Activated T-helper 1 cell treated with anti-CD3 and anti-CD28 coated beads, Interleukin-12 subunit alpha, Interleukin-12 subunit beta, Interleukin-2, Interleukin-4 antibody, amounts not matched to agents 30 ng/mL and 10 ng/mL and 1 ng/mL, durations not matched to agents 14 hours and 24 hours and 36 hours (primary cell): Measurements from ENCODE around the gene TRAPPC14. TPM values are rescaled to one million over a fixed set of nuclear protein-coding genes. Genes with fewer than 3 reads are reported as not detected.

Experiments
- DNase-seq: peaks from one replicate; pipeline ENCODE4 v3.0.0; 2021; ENCODE audit warnings: low spot score
- H3K27ac Mint-ChIP-seq: one replicate; pipeline ENCODE4 v1.8.0; 2021; ENCODE audit warnings: mild to moderate bottlenecking, mixed read lengths
- H3K27me3 Mint-ChIP-seq: one replicate; pipeline ENCODE4 v1.8.0; 2022; ENCODE audit warnings: mild to moderate bottlenecking, moderate library complexity, mixed read lengths; ENCODE audit not compliant: insufficient read depth
- H3K36me3 Mint-ChIP-seq: one replicate; pipeline ENCODE4 v1.8.0; 2021; ENCODE audit warnings: low read depth, mixed read lengths
- H3K4me1 Mint-ChIP-seq: one replicate; pipeline ENCODE4 v1.8.0; 2021; ENCODE audit warnings: low read depth, mixed read lengths
- H3K4me3 Mint-ChIP-seq: one replicate; pipeline ENCODE4 v1.8.0; 2021; ENCODE audit warnings: mild to moderate bottlenecking, moderate library complexity, mixed read lengths
- H3K9me3 Mint-ChIP-seq: one replicate; pipeline ENCODE4 v1.8.0; 2021; ENCODE audit warnings: mixed read lengths
- intact Hi-C: fragments of 100-400 bp; cut with micrococcal nuclease; formaldehyde crosslinking; loops from one replicate; pipeline ENCODE4 v1.15.1; 2024
- total RNA-seq: library from RNA; stranded (reverse); gene quantifications from 2 replicates; pipeline ENCODE4 v1.2.3, GENCODE V29; 2022

TRAPPC14 gene
- total RNA-seq, 1 donor from 2014 or later, result 43.9 TPM

DNA sequence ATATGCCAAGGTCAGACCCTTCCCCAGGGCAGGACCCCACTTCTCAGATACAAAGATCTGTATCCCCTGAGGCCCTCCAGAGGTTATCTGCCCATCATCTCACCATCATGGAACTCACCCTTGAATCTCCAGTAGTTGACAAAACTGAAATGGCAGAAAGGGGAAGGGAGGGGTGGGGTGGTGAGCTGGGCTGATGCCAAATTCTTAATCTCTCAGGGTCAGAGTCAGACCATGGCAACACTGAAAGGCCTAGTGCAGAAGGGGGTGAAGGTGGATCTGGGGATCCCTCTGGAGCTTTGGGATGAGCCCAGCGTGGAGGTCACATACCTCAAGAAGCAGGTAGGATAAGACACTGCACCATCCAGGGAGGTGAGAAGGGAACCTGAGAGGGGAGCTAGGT lies 36.0 kb downstream of the TRAPPC14 start:
- Mint-ChIP-seq H3K9me3 (no peaks in the 10 kb centered on the region), H3K27me3 (no peaks in the 10 kb centered on the region), H3K4me1 (peaks cover 30% of the 10 kb centered on the region), H3K27ac (no peak overlapping the region), H3K4me3 (no peak overlapping the region), H3K36me3 (peaks cover 6% of the 10 kb centered on the region)
- DNase-seq, result no peak
- intact Hi-C loops, result loop anchor here (10.0 kb wide), 1 partner anchor 552 kb away; the partner anchor contains the start of gene GNB2

DNA sequence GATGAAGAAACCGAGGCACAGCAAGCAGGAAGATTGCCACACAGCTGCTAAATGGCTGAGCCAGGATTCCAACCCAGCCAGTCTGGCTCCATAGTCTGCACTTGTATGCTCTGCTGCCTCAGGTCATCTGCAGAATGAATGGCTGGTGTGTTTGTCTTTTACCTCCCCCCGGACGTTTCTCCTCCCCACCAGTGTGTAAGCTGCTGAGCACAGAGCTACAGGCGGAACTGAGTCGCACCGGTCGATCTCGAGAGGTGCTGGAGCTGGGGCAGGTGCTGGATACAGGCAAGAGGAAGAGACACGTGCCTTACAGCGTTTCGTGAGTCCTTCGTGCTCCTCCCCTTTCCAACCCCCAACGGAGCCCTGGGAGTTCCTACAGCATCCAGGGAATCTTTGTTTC lies 36.5 kb downstream of the TRAPPC14 start:
- Mint-ChIP-seq H3K36me3 (peaks cover 6% of the 10 kb centered on the region), H3K27ac (no peak overlapping the region), H3K9me3 (no peaks in the 10 kb centered on the region), H3K27me3 (no peaks in the 10 kb centered on the region), H3K4me3 (no peak overlapping the region), H3K4me1 (peaks cover 30% of the 10 kb centered on the region)
- DNase-seq, result no peak
- intact Hi-C loops, result loop anchor here (10.0 kb wide), 1 partner anchor 553 kb away; the partner anchor contains the start of gene GNB2

DNA sequence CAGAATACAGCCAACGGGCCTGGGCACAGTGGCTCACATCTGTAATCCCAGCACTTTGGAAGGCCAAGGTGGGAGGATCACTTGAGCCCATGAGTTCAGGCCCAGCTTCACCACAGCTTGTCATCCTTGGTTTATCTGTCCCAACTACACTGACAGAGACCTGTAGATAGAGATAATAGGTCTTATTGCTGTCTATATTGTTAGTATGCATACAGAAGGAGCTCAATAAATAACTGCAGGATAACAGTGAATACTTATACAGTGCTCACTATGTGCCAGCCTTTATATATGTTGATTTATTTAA lies 37.8 kb downstream of the TRAPPC14 start:
- Mint-ChIP-seq H3K4me3 (peak overlapping the region; percentile 98), H3K27me3 (no peaks in the 10 kb centered on the region), H3K27ac (peak overlapping the region; percentile 97), H3K36me3 (peaks cover 9% of the 10 kb centered on the region), H3K4me1 (peaks cover 30% of the 10 kb centered on the region), H3K9me3 (no peaks in the 10 kb centered on the region)
- no peak for DNase-seq
- intact Hi-C loops, result loop anchor here (1.0 to 10.0 kb wide), 2 partner anchors 28 to 554 kb away; partner anchors contain the start of genes GNB2 and LAMTOR4

DNA sequence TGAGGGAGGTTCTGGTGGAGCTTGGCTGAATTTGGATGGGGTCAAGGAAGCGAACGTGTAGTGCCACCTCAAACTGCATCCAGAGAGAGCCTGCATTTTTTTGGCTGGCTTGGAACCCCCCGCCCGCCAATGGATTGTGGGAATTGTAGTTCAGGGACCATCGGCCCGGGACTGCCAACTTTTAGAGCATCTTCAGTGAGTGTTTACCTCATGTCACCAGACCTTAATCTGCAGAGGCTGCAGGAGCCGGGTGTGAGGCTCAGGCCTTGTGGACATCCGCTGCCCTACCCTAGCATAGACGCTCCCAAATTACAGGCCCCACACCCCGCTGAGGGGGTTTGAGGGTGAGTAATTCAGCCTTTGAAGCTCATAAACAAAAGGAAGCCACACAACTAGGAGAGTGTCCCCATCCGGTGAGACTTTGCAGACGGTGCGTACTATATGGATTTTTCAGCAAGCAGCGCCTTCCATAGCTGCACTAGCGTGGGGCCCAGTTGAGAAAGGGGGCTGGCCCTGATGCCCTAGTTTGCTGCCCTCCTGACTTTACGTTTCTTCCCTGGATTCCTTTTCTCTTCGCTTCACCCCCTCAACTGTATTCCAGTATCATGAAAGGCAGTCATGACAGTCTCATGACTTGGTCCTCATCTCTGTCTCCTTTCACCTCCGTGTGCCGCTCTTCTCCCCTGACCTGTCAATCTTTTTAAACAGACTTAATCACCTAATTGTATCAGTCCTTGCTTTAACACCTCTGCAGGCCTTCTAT lies 38.4 kb downstream of the TRAPPC14 start:
- H3K4me3 Mint-ChIP-seq, result peak overlapping the region; percentile 98

DNA sequence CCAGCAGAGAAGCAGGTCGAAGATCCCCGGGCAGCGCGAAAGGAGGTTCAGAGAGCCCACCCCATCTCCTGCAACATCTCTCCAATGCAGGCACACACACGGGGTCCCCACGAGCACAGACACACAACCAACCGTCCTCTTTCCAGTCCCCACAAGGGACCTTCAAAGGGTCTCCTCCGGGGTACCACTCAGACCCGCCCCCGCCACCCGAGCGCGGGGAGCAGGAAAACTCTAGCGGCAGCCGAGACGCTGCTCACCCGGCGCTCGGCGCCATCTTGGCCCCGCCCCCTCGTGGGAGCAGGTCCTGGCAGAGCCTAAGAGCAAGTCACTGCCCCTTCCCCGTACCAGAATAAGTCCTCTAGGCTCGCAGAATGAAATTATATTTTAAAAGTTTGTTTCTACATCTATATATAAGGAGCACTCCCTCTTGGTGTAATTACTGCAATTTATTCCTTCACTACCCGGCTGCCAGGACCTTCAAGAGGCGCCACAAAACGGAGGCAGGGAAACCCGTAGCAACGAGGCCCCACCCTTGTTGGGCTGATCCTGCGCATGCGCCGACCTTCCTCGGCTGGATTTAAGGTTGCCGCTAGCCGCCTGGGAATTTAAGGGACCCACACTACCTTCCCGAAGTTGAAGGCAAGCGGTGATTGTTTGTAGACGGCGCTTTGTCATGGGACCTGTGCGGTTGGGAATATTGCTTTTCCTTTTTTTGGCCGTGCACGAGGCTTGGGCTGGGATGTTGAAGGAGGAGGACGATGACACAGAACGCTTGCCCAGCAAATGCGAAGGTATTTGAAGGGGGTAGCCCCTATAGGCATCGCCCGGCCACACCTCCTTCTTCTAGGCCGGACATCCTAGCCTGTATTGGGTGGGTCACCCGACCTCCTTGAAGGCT lies 39.2 kb downstream of the TRAPPC14 start, which contains the start of the genes CNPY4 and TAF6:
Gene CNPY4 (plus strand): TSS at position 563 of the 898 bp plus-strand sequence. CDS start 111 bp downstream, at position 674.
Gene TAF6 (minus strand): TSS at position 287 of the 898 bp plus-strand sequence. CDS start 5,149 bp downstream, outside the sequence.
- Mint-ChIP-seq H3K4me3 (peak within 1 kb of the TSS; percentile 98), H3K4me1 (peaks cover 18% of the 10 kb centered on the region), H3K36me3 (peaks cover 5% of the 10 kb centered on the region), H3K27me3 (no peaks in the 10 kb centered on the region), H3K9me3 (no peaks in the 10 kb centered on the region), H3K27ac (peak within 1 kb of the TSS; percentile 97)
- intact Hi-C loops, result loop anchor here (1.0 to 2.0 kb wide), 5 partner anchors 8 to 309 kb away; partner anchors contain the start of genes AP4M1, MCM7, TRIM4 and ZCWPW1
- peak; percentile 90 for DNase-seq

More for the DNA sequence above, 38.4 kb downstream of the TRAPPC14 start:
- DNase-seq, result peak; percentile 66
- H3K36me3 Mint-ChIP-seq, result peaks cover 9% of the 10 kb centered on the region
- H3K4me1 Mint-ChIP-seq, result peaks cover 26% of the 10 kb centered on the region
- intact Hi-C loops, result loop anchor here (1.0 to 10.0 kb wide), 7 partner anchors 7 to 555 kb away; partner anchors contain the start of genes AP4M1, GNB2, LAMTOR4 and MCM7
- no peaks in the 10 kb centered on the region for H3K9me3 Mint-ChIP-seq
- H3K27me3 Mint-ChIP-seq, result no peaks in the 10 kb centered on the region
- peak overlapping the region; percentile 97 for H3K27ac Mint-ChIP-seq

DNA sequence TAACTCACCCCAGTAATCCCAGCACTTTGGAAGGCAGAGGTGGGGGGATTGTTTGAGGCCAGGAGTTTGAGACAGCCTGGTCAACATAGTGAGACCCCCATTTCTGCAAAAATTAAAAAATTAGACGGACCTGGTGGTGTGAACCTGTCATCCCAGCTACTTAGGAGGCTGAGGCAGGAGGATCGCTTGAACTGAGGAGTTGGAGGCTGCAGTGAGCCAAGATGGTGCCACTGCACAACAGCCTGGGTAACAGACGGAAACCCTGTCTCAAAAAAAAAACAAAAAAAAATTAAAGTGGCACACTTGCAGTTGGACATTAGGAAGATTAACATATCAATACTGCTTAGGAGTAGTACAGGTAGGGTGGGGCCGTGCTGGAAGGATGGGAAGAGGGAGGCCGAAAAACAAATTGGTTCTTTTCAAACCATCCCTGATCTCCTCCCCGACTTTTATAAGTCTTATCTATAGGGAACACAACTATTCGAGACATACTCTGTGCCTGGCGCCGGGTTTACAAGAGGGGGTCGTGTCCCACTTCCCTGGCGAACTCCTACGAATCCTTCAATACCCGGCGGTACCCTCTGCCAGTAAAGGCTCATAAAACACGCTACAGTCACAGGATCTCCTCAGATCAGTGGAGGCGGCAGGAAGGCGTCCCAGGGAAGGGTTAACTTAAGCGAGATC lies 40.0 kb downstream of the TRAPPC14 start:
- peaks cover 16% of the 10 kb centered on the region for H3K4me1 Mint-ChIP-seq
- intact Hi-C loops, result loop anchor here (1.0 to 2.0 kb wide), 5 partner anchors 9 to 310 kb away; partner anchors contain the start of genes AP4M1, MCM7, TRIM4 and ZCWPW1
- H3K4me3 Mint-ChIP-seq, result peak overlapping the region; percentile 98
- peaks cover 7% of the 10 kb centered on the region for H3K36me3 Mint-ChIP-seq
- H3K27me3 Mint-ChIP-seq, result no peaks in the 10 kb centered on the region
- no peak for DNase-seq
- H3K27ac Mint-ChIP-seq, result peak overlapping the region; percentile 97
- H3K9me3 Mint-ChIP-seq, result no peaks in the 10 kb centered on the region

DNA sequence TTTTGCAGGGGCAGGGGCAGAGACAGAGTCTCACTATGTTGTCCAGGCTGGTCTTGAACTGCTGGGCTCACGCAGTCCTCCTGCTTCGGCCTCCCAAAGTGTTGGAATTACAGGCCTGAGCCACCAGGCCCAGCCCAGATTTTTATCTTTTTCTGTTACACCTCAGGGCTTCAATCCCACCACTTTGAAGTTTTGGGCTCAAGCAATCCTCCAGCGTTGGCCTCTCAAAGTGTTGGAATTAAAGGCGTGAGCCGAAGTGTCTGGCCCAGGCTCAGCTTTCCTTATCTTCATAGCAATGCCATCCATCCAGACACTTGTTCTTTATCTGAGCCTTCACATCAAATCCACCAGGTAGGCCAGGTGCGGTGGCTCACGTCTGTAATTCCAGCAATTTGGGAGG lies 43.5 kb downstream of the TRAPPC14 start:
- H3K4me3 Mint-ChIP-seq, result no peak overlapping the region
- intact Hi-C loops, result no loop called here
- no peak overlapping the region for H3K27ac Mint-ChIP-seq
- DNase-seq, result no peak
- no peaks in the 10 kb centered on the region for H3K27me3 Mint-ChIP-seq
- H3K36me3 Mint-ChIP-seq, result peaks cover 19% of the 10 kb centered on the region
- H3K9me3 Mint-ChIP-seq, result no peaks in the 10 kb centered on the region
- H3K4me1 Mint-ChIP-seq, result peaks cover 8% of the 10 kb centered on the region

DNA sequence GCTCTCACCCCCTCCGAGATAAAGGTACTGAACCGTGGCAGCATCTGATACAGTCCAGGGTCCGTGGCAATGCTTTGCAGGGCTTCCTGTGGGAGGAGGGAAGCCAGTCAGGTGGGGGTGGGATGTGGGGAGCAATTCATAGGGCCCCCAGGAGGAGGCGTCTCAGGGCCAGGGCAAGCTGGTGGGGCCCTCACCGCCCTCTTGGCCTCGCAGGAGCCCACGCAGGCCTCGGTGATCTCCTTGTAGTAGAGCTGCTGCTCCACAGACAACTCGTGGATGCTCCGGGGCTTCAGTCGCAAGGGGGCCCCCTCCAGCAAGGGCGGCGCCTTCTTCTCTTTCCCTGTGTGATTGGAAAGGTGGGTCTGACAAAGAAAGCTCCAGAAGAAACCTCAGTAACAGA lies 46.6 kb downstream of the TRAPPC14 start:
- H3K27me3 Mint-ChIP-seq, result no peaks in the 10 kb centered on the region
- H3K9me3 Mint-ChIP-seq, result no peaks in the 10 kb centered on the region
- intact Hi-C loops, result no loop called here
- no peak overlapping the region for H3K27ac Mint-ChIP-seq
- peaks cover 30% of the 10 kb centered on the region for H3K36me3 Mint-ChIP-seq
- DNase-seq, result no peak
- H3K4me3 Mint-ChIP-seq, result no peak overlapping the region
- no peaks in the 10 kb centered on the region for H3K4me1 Mint-ChIP-seq

DNA sequence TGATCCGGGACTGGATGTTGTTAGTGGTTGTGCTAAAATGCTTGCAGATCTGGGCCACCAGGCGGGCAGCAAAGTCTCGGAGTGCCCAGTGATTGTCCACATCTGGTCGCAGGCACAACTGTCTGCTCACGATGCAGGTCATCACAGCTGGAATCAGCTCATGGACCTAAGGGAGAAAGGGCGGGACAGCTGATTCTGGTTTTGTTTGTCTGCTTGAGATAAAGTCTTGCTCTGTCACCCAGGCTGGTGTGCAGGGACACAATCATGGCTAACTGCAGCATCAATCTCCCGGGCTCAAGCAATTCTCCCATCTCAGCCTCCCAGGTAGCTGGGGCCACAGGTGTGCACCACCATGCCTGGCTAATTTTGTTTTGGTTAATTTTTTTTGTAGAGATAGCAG lies 47.4 kb downstream of the TRAPPC14 start:
- Mint-ChIP-seq H3K9me3 (no peaks in the 10 kb centered on the region), H3K27ac (no peak overlapping the region), H3K4me1 (no peaks in the 10 kb centered on the region), H3K36me3 (peaks cover 28% of the 10 kb centered on the region), H3K4me3 (no peak overlapping the region), H3K27me3 (no peaks in the 10 kb centered on the region)
- intact Hi-C loops, result no loop called here
- no peak for DNase-seq

DNA sequence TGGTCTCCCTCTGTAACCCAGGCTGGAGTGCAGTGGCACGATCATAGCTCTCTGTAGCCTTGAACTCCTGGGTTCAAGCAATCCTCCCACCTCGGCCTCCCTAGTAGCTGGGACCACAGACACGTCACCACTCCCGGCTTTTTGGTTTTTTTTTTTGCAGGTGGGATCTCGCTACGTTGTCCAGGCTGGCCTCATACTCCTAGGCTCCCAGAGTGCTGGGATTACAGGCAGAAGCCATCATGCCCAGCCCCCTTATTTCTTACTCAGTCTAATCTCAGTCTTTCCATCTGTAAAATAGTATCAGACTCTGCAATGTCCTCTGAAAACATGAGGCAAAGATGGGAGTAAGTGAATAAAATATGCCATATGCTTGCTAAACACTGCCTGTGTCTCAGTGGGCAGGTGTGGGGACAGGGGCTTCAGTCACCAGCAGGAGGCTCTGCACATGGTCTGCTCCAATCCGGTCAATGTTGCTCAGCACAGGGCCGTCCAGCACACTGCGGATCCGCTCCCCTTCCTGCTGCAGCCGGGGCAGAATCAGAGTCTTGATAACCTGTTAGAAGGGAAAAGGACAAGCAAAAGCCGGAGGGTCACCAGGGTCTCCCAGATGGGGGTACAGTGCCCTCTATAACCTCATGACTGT lies 48.9 kb downstream of the TRAPPC14 start:
- peaks cover 28% of the 10 kb centered on the region for H3K36me3 Mint-ChIP-seq
- H3K9me3 Mint-ChIP-seq, result no peaks in the 10 kb centered on the region
- no peak for DNase-seq
- no peak overlapping the region for H3K27ac Mint-ChIP-seq
- intact Hi-C loops, result no loop called here
- no peak overlapping the region for H3K4me3 Mint-ChIP-seq
- H3K27me3 Mint-ChIP-seq, result no peaks in the 10 kb centered on the region
- H3K4me1 Mint-ChIP-seq, result no peaks in the 10 kb centered on the region

DNA sequence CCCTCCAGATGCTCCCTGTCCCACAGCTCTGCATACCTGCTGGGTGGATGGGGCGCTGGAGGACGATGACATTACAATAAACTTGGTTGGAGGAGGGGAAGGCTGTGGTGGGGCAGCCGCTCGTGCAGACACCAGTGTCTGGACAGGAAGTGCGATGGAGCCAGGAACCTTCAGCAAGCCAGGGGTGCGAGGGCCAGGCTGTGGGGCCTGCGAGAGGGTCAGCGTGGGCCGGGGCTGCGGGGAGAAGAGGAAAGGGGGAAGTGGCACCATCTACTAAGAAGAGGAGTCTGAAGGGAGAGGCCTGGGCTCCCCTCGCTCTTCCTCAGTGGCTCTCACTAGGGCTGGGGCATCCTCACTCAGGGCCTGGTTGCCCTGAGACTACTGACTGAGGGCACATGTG lies 50.6 kb downstream of the TRAPPC14 start:
- Mint-ChIP-seq H3K4me1 (peaks cover 4% of the 10 kb centered on the region), H3K27me3 (no peaks in the 10 kb centered on the region), H3K27ac (no peak overlapping the region), H3K4me3 (no peak overlapping the region), H3K36me3 (peaks cover 32% of the 10 kb centered on the region), H3K9me3 (no peaks in the 10 kb centered on the region)
- DNase-seq, result no peak
- intact Hi-C loops, result no loop called here
